T-cell (primary cell): Measurements from ENCODE around the gene MPDU1. TPM values are rescaled to one million over a fixed set of nuclear protein-coding genes. Genes with fewer than 3 reads are reported as not detected.
A peak's percentile ranks its signal among the peaks of the same experiment; 100 is the strongest.

ENCODE experiments used
- ATAC-seq, 4 experiments: fragments of 200-7000 bp in 3 of 4; fragments of 150-1000 bp in 1 of 4; cut with Tn5 transposase; replicated peaks in 1 of 4; 1 replicate in 3 of 4; 2 replicates in 1 of 4; pipeline ENCODE4 v1.10.0; 2021; ENCODE audit warnings: moderate library complexity in 3 of 4, mild to moderate bottlenecking in 2 of 4, moderate number of reproducible peaks in 1 of 4
- CTCF ChIA-PET, 2 donors: fragments of 300-600 bp; sonication (Branson Sonifier 250); formaldehyde crosslinking; loops; one replicate each; lab custom pipeline; 2022; ENCODE audit warnings: antibody characterized with exemption in 2 of 2; lab: Charles Lee
- POLR2A ChIA-PET, 2 donors: fragments of 300-600 bp; sonication (Branson Sonifier 250); formaldehyde crosslinking; loops; one replicate each; lab custom pipeline; 2022; ENCODE audit warnings: antibody characterized with exemption in 2 of 2; lab: Charles Lee
- DNase-seq, 35 experiments: peaks; one replicate each; pipeline versions ENCODE4 v3.0.0 to v3.0.0-alpha.2; 2013 to 2023
- H3K27ac ChIP-seq: one replicate; pipeline ENCODE4 v1.5.1; 2013; ENCODE audit warnings: low read length
- H3K27me3 ChIP-seq, 2 experiments: replicated peaks in 1 of 2; 1 replicate in 1 of 2; 2 replicates in 1 of 2; pipeline versions ENCODE4 v1.6.1 to v1.7.0; 2013; ENCODE audit warnings: low read length in 1 of 2, mixed read lengths in 1 of 2; ENCODE audit not compliant: control insufficient read depth in 2 of 2, insufficient read depth in 2 of 2; ENCODE audit errors: extremely low read depth in 1 of 2
- H3K36me3 ChIP-seq, 2 donors: 1 replicate in 1 of 2; 2 replicates in 1 of 2; pipeline versions ENCODE4 v1.6.1 to v1.7.0; 2013; ENCODE audit warnings: low read length in 1 of 2; ENCODE audit not compliant: control insufficient read depth in 2 of 2, insufficient read depth in 1 of 2; ENCODE audit errors: extremely low read depth in 1 of 2
- H3K4me1 ChIP-seq, 2 experiments: 1 replicate in 1 of 2; 2 replicates in 1 of 2; pipeline versions ENCODE4 v1.6.1 to v1.7.0; 2013; ENCODE audit warnings: low read length in 2 of 2, mixed read lengths in 1 of 2; ENCODE audit not compliant: insufficient read depth in 2 of 2, control insufficient read depth in 1 of 2; ENCODE audit errors: extremely low read depth in 1 of 2
- H3K4me3 ChIP-seq, 2 donors: 1 replicate in 1 of 2; 2 replicates in 1 of 2; pipeline versions ENCODE4 v1.5.1 to v1.7.0; 2013; ENCODE audit warnings: mild to moderate bottlenecking in 2 of 2, low read length in 1 of 2, moderate library complexity in 1 of 2; ENCODE audit not compliant: control insufficient read depth in 1 of 2; ENCODE audit errors: extremely low read depth in 1 of 2
- H3K9me3 ChIP-seq: 2 replicates; pipeline ENCODE4 v1.7.0; 2013
- H3K27ac Mint-ChIP-seq, 2 donors: one replicate each; pipeline ENCODE4 v1.8.0; 2020 to 2021; ENCODE audit warnings: mild to moderate bottlenecking in 2 of 2, mixed read lengths in 2 of 2
- H3K27me3 Mint-ChIP-seq, 2 donors: one replicate each; pipeline ENCODE4 v1.8.0; 2021 to 2022; ENCODE audit warnings: mixed read lengths in 2 of 2
- H3K36me3 Mint-ChIP-seq: one replicate; pipeline ENCODE4 v1.8.0; 2021; ENCODE audit warnings: mixed read lengths
- H3K4me1 Mint-ChIP-seq, 3 donors: one replicate each; pipeline ENCODE4 v1.8.0; 2020 to 2022; ENCODE audit warnings: mixed read lengths in 3 of 3, mild to moderate bottlenecking in 1 of 3
- H3K4me3 Mint-ChIP-seq, 3 donors: one replicate each; pipeline ENCODE4 v1.8.0; 2020 to 2022; ENCODE audit warnings: mild to moderate bottlenecking in 3 of 3, mixed read lengths in 3 of 3, moderate library complexity in 3 of 3
- H3K9me3 Mint-ChIP-seq, 3 donors: one replicate each; pipeline ENCODE4 v1.8.0; 2020 to 2022; ENCODE audit warnings: mixed read lengths in 3 of 3
- WGBS: methylation state at CpG from one replicate; pipeline ENCODE4 v1.1.5; 2013; ENCODE audit warnings: missing lambda C conversion rate; ENCODE audit not compliant: insufficient coverage; 5-methylcytosine and 5-hydroxymethylcytosine counted together
- total RNA-seq, 35 experiments: library from RNA in 6 of 35; stranded (reverse) in 6 of 35; fragments of 120-200 nt in 1 of 35; gene quantifications; one replicate each; pipeline versions ENCODE4 v1.2.1 to v1.2.4 and lab custom pipeline; 2013 to 2026

MPDU1 gene
- total RNA-seq, 5 donors from 2014 or later (not counting 1 experiment from before 2014, with no cell fraction given): 27.0 to 31.4 (median 28.6) TPM

DNA sequence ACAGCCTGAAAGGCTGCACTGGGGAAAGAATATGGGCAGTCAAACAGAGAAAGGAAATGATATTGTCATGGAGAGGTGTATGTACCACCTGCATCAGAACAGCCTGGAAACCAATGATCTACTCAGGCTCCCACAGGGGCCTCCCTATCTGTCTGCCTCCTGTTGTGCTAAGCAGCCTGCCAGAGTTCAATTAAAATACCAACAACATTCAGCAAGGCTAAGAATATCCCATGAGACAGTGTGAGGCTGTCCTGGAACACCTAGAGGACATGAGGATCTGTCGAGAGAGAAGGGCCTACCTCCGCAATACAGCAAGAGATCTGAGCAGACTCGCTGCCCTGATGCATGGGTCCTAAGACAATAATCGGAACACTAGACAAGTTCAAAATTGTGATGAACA is 22.6 kb downstream of the MPDU1 start:
- Histone ChIP-seq H3K27ac (no peak overlapping the region), H3K4me3 (no peak overlapping the region), H3K4me1 (peaks cover 2 to 3% of the 10 kb centered on the region in 2 experiments), H3K9me3 (no peaks in the 10 kb centered on the region), H3K27me3 (no peaks in the 10 kb centered on the region), H3K36me3 (peaks cover 0 to 39% of the 10 kb centered on the region in 2 donors)
- no peaks in the 10 kb centered on the region for H3K9me3 Mint-ChIP-seq
- ATAC-seq (no peak), DNase-seq (no peak)
- H3K4me3 Mint-ChIP-seq: no peak overlapping the region
- ChIA-PET CTCF (no interaction called here), POLR2A (no interaction called here)
- no peaks in the 10 kb centered on the region for H3K27me3 Mint-ChIP-seq
- H3K36me3 Mint-ChIP-seq: peaks cover 29% of the 10 kb centered on the region
- H3K27ac Mint-ChIP-seq: no peak overlapping the region
- 95% methylated on average over 4 of the region's 4 CpGs for WGBS
- peaks cover 24 to 25% (median 24%) of the 10 kb centered on the region in 3 donors for H3K4me1 Mint-ChIP-seq

DNA sequence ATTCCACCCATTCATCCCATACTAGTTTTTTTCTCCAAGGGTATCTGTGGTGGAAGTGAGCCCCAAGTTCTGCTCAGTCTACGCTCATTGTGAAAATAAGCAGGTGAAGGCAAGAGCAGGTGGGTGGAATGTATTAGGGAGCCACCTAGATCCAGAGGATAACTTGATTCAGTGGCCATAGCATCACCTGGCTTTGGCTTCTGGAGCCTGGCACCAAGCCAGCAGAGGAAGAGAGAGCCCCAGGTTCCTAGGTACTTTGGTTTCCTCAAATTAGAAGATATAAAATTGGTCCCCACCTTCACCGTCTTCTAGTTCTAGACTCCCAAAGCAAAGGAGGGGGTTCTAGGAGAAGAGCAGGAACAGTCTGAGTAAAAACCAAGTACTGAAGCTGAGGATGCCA is 27.0 kb downstream of the MPDU1 start:
- DNase-seq: no peak
- Histone ChIP-seq H3K36me3 (peaks cover 0 to 12% of the 10 kb centered on the region in 2 donors), H3K27me3 (no peaks in the 10 kb centered on the region), H3K9me3 (no peaks in the 10 kb centered on the region), H3K27ac (no peak overlapping the region), H3K4me1 (peaks cover 12 to 32% of the 10 kb centered on the region in 2 experiments), H3K4me3 (no peak overlapping the region)
- no peak for ATAC-seq
- 100% methylated on average over 1 of the region's 2 CpGs for WGBS
- Mint-ChIP-seq H3K36me3 (peaks cover 6% of the 10 kb centered on the region), H3K27me3 (no peaks in the 10 kb centered on the region), H3K4me1 (peaks cover 50 to 52% (median 52%) of the 10 kb centered on the region in 3 donors), H3K4me3 (no peak overlapping the region), H3K27ac (no peak overlapping the region), H3K9me3 (no peaks in the 10 kb centered on the region)
- POLR2A ChIA-PET: no interaction called here
- CTCF ChIA-PET: no interaction called here

DNA sequence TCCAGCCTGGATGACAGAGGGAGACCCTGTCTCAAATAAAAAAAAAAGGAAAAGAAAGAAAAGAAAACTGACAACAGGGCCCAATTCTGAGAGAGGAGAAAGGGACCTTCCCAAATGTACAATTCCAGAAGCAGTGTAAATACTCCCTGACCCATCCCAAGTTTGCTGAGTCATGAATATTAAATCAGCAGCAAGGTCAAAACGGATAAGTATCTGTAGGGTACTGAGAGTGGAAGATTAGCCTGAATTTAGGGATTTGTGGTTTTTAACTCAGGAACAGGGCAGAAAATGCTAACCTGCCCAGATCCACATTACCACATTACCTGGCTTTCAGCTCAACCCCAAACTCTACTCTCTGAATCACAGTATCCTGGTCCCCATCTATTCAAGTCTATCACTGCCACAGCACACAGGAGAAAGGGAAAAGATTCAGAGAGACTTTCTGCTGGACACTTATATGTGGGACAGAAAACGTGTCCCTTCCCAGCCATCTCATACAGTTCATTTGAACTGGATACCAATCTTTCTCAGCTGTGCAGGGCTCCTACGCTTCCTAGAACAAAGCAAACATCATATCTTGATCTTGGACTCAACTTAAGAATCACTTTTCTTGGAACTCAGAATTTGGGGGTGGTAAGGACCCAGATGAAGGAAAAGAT is 28.1 kb downstream of the MPDU1 start:
- ATAC-seq (no peak), DNase-seq (no peak)
- Mint-ChIP-seq H3K9me3 (no peaks in the 10 kb centered on the region), H3K27me3 (no peaks in the 10 kb centered on the region), H3K4me1 (peaks cover 42 to 47% (median 46%) of the 10 kb centered on the region in 3 donors), H3K4me3 (peak overlapping the region in 2 of 3 donors; percentile 82 to 91), H3K27ac (no peak overlapping the region), H3K36me3 (no peaks in the 10 kb centered on the region)
- H3K27ac ChIP-seq: no peak overlapping the region
- no CpG with 5 or more reads among the region's 3 CpGs for WGBS
- no peaks in the 10 kb centered on the region for H3K9me3 ChIP-seq
- H3K27me3 ChIP-seq: no peaks in the 10 kb centered on the region
- ChIA-PET POLR2A (interaction anchor here in 1 of 2 donors (0.6 kb wide), 2 partner anchors 74 to 797 kb away, joined by 3 to 4 read pairs; no protein-coding TSS in a partner anchor), CTCF (interaction anchor here in 1 of 2 donors (0.6 to 0.7 kb wide), 2 partner anchors 75 to 306 kb away, joined by 3 read pairs; partner anchors contain the start of gene TP53)
- H3K4me1 ChIP-seq: peaks cover 12 to 33% of the 10 kb centered on the region in 2 experiments
- H3K4me3 ChIP-seq: no peak overlapping the region
- H3K36me3 ChIP-seq: peaks cover 0 to 10% of the 10 kb centered on the region in 2 donors

DNA sequence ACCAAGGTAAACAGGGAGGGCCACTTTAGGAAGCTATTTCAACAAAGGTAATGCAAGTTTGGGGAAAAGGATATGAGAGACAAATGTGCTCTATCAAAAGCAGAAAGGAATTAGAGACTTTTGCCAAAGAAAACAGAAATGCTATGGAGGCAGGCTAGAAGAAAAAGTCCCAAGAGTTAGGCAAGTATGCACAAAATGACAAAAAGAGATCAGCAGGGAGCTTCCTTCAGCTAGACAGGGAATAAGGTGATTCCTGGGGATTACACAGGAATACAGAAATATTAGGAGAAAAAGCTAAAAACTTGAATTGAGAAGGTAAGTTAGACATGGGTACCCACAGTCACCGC is 28.6 kb downstream of the MPDU1 start:
- ATAC-seq: no peak
- Histone ChIP-seq H3K9me3 (no peaks in the 10 kb centered on the region), H3K36me3 (peaks cover 0 to 10% of the 10 kb centered on the region in 2 donors), H3K27ac (no peak overlapping the region), H3K4me1 (peaks cover 12 to 33% of the 10 kb centered on the region in 2 experiments), H3K27me3 (no peaks in the 10 kb centered on the region), H3K4me3 (no peak overlapping the region)
- no peaks in the 10 kb centered on the region for H3K9me3 Mint-ChIP-seq
- H3K4me1 Mint-ChIP-seq: peaks cover 42 to 47% (median 46%) of the 10 kb centered on the region in 3 donors
- CTCF ChIA-PET: interaction anchor here in 1 of 2 donors (0.6 to 0.7 kb wide), 3 partner anchors 75 to 307 kb away, joined by 3 to 6 read pairs (median 3); partner anchors contain the start of gene TP53
- H3K4me3 Mint-ChIP-seq: peak overlapping the region; percentile 82 to 91 (median 85)
- no peaks in the 10 kb centered on the region for H3K27me3 Mint-ChIP-seq
- WGBS: 93% methylated on average over 1 of the region's 1 CpG
- POLR2A ChIA-PET: interaction anchor here in 1 of 2 donors (0.6 kb wide), 3 partner anchors 11 to 796 kb away, joined by 3 to 5 read pairs (median 4); no protein-coding TSS in a partner anchor
- DNase-seq: no peak
- H3K27ac Mint-ChIP-seq: no peak overlapping the region
- no peaks in the 10 kb centered on the region for H3K36me3 Mint-ChIP-seq

DNA sequence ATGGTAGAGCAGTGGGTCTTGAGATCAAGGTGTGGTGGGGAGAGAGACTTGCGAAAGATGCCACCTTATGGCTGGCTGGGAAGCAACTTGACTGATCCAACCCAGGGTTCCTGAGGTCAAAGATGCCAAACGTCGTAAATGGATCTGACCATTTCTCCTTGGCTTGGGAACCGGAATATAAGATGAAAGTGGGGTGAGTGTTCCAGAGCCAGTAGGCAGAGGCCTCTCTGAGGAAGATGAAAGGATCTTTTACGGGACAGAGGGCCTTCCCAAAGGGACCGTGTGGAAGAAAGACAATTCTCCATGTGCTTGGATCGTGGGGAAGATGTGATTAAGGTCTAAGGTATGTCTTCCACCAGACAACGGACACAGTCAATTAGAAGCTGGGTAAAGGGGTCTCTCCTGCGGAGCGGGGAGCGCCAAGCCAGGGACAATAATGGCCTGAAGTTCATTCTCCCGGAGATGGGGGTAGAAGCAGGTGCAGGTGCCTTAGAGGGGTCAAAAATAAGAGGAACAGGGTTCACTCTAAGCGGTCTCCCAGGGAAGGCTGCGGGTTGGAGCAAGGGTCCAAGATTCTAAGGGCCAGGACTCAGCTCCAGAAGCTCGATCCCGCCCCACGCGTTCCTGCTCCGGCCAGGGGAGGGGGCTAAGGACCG is 30.2 kb downstream of the MPDU1 start:
- ChIA-PET CTCF (interaction anchor here in 1 of 2 donors (1.2 to 2.8 kb wide), 4 partner anchors 14 to 74 kb away, joined by 3 to 36 read pairs (median 16); partner anchors contain the start of genes MPDU1, SAT2, TP53 and WRAP53), POLR2A (interaction anchor here in 1 of 2 donors (1.0 kb wide), 1 partner anchor 29 kb away, joined by 3 read pairs; no protein-coding TSS in a partner anchor)
- H3K4me3 Mint-ChIP-seq: peak overlapping the region; percentile 82 to 91 (median 85)
- Histone ChIP-seq H3K9me3 (no peaks in the 10 kb centered on the region), H3K27me3 (no peaks in the 10 kb centered on the region), H3K4me1 (peaks cover 12 to 31% of the 10 kb centered on the region in 2 experiments), H3K4me3 (peak overlapping the region; percentile 77 to 78), H3K27ac (peak overlapping the region; percentile 58), H3K36me3 (peaks cover 0 to 10% of the 10 kb centered on the region in 2 donors)
- H3K36me3 Mint-ChIP-seq: no peaks in the 10 kb centered on the region
- WGBS: 5% methylated on average over 17 of the region's 20 CpGs
- DNase-seq (peak in 1 of 35 experiments; percentile 24), ATAC-seq (no peak)
- no peaks in the 10 kb centered on the region for H3K9me3 Mint-ChIP-seq
- peaks cover 41 to 45% (median 42%) of the 10 kb centered on the region in 3 donors for H3K4me1 Mint-ChIP-seq
- peak overlapping the region; percentile 69 to 71 for H3K27ac Mint-ChIP-seq
- H3K27me3 Mint-ChIP-seq: no peaks in the 10 kb centered on the region
